ENCODE data around the gene RIPPLY1.

Gene RIPPLY1

DNA sequence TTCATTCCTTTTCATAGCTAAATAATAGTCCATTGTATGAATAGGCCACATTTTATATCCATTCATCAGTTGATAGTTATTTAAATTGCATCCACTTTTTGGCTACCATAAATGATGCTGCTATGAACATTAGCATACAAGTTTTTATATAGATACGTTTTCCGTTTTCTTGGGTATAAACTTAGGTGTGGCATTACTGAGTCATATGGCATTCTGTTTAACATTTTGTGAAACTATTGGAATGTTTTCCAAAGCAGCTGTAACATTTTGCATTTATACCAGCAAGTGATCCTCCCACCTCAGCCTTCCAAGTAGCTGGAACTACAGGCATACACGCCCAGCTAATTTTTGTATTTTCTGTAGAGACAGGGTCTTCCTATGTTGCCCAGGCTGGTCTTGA is 43.3 kb upstream of the RIPPLY1 start:
- no peaks in the 10 kb centered on the region for H3K27me3 ChIP-seq (ENCODE audit: low read length)
- H2AFZ ChIP-seq (ENCODE audit: low read depth, low read length, severe bottlenecking), result no peak overlapping the region
- H4K20me1 ChIP-seq (ENCODE audit: low read depth, low read length), result no peaks in the 10 kb centered on the region
- no peaks in the 10 kb centered on the region for H3K36me3 ChIP-seq (ENCODE audit: low read length)
- no peak overlapping the region for H3K4me3 ChIP-seq (ENCODE audit: insufficient read depth, low read length, poor library complexity, severe bottlenecking)
- H3K4me2 ChIP-seq (ENCODE audit: low read depth, low read length, poor library complexity, severe bottlenecking), result no peak overlapping the region
- no peaks in the 10 kb centered on the region for H3K9me3 ChIP-seq (ENCODE audit: insufficient read depth, low read length)
- no peak for TF ChIP-seq EZH2phosphoT487 (conservative IDR thresholded peaks at IDR 0.05; ENCODE audit: low read length)
- TF ChIP-seq, protein P1, sequence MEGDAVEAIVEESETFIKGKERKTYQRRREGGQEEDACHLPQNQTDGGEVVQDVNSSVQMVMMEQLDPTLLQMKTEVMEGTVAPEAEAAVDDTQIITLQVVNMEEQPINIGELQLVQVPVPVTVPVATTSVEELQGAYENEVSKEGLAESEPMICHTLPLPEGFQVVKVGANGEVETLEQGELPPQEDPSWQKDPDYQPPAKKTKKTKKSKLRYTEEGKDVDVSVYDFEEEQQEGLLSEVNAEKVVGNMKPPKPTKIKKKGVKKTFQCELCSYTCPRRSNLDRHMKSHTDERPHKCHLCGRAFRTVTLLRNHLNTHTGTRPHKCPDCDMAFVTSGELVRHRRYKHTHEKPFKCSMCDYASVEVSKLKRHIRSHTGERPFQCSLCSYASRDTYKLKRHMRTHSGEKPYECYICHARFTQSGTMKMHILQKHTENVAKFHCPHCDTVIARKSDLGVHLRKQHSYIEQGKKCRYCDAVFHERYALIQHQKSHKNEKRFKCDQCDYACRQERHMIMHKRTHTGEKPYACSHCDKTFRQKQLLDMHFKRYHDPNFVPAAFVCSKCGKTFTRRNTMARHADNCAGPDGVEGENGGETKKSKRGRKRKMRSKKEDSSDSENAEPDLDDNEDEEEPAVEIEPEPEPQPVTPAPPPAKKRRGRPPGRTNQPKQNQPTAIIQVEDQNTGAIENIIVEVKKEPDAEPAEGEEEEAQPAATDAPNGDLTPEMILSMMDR (IDR thresholded peaks at IDR 0.05; ENCODE audit: insufficient read depth, low read length, poor library complexity, severe bottlenecking), result no peak
- no peak overlapping the region for H3K9ac ChIP-seq (ENCODE audit: low read length)
- H3K27ac ChIP-seq (ENCODE audit: low read depth, low read length), result no peak overlapping the region
- H3K9me2 ChIP-seq (replicated peaks; ENCODE audit: insufficient read depth, low read length), result no peaks in the 10 kb centered on the region
- H3F3A ChIP-seq (ENCODE audit: insufficient read depth), result no peaks in the 10 kb centered on the region
- no peaks in the 10 kb centered on the region for H3K79me2 ChIP-seq (ENCODE audit: insufficient read depth, low read length)

DNA sequence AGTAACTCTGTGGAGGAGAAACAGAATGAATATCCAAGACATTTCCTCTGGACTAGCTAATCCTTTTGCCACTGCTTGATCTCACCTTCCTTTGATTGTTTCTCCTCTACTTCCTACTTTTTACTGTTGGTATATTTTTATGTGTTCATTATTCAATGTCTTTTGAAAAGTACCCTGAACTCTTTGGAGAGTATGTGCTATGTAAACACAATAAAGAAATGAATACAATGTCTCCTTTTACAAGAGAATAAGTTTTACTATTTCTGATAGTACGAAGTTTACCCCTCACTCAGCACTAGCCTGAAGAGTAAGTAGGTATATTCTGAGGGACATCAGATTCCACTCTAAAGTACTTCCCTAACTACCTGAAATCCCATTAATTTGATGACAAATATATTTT is 36.9 kb upstream of the RIPPLY1 start:
- H2AFZ ChIP-seq (ENCODE audit: low read depth, low read length, severe bottlenecking), result no peak overlapping the region
- H3K27me3 ChIP-seq (ENCODE audit: low read length), result no peaks in the 10 kb centered on the region
- H3K4me3 ChIP-seq (ENCODE audit: insufficient read depth, low read length, poor library complexity, severe bottlenecking), result no peak overlapping the region
- no peaks in the 10 kb centered on the region for H4K20me1 ChIP-seq (ENCODE audit: low read depth, low read length)
- no peaks in the 10 kb centered on the region for H3K79me2 ChIP-seq (ENCODE audit: insufficient read depth, low read length)
- TF ChIP-seq, protein P1 (IDR thresholded peaks at IDR 0.05; ENCODE audit: insufficient read depth, low read length, poor library complexity, severe bottlenecking), result no peak
- no peak for TF ChIP-seq EZH2phosphoT487 (conservative IDR thresholded peaks at IDR 0.05; ENCODE audit: low read length)
- no peaks in the 10 kb centered on the region for H3K9me3 ChIP-seq (ENCODE audit: insufficient read depth, low read length)
- no peaks in the 10 kb centered on the region for H3F3A ChIP-seq (ENCODE audit: insufficient read depth)
- H3K9ac ChIP-seq (ENCODE audit: low read length), result no peak overlapping the region
- no peak overlapping the region for H3K27ac ChIP-seq (ENCODE audit: low read depth, low read length)
- no peaks in the 10 kb centered on the region for H3K9me2 ChIP-seq (replicated peaks; ENCODE audit: insufficient read depth, low read length)
- no peaks in the 10 kb centered on the region for H3K36me3 ChIP-seq (ENCODE audit: low read length)
- H3K4me2 ChIP-seq (ENCODE audit: low read depth, low read length, poor library complexity, severe bottlenecking), result no peak overlapping the region

DNA sequence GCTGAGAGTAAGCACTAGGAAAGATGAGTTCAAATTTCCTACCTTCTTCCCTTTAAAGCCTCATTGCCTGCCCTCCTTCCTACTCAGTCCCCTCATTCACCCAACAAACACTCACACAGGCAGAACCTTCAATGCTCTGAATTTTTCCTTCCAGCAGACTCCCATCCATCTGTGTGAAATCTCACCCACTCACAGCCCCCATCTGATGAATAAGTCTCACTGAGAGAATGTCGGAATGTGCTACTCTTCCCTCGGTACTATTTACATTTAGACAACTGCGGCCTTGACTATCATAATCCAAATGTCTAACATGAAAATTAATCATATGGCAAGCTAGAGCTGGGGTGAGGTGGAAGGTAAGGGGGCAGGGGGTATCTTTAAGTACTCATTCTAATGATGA is 36.4 kb upstream of the RIPPLY1 start:
- TF ChIP-seq, protein P1 (IDR thresholded peaks at IDR 0.05; ENCODE audit: insufficient read depth, low read length, poor library complexity, severe bottlenecking), result no peak
- TF ChIP-seq EZH2phosphoT487 (conservative IDR thresholded peaks at IDR 0.05; ENCODE audit: low read length), result no peak
- H2AFZ ChIP-seq (ENCODE audit: low read depth, low read length, severe bottlenecking), result no peak overlapping the region
- H3K36me3 ChIP-seq (ENCODE audit: low read length), result no peaks in the 10 kb centered on the region
- H3K27me3 ChIP-seq (ENCODE audit: low read length), result no peaks in the 10 kb centered on the region
- no peak overlapping the region for H3K27ac ChIP-seq (ENCODE audit: low read depth, low read length)
- H4K20me1 ChIP-seq (ENCODE audit: low read depth, low read length), result no peaks in the 10 kb centered on the region
- no peaks in the 10 kb centered on the region for H3K79me2 ChIP-seq (ENCODE audit: insufficient read depth, low read length)
- no peaks in the 10 kb centered on the region for H3K9me3 ChIP-seq (ENCODE audit: insufficient read depth, low read length)
- H3K9ac ChIP-seq (ENCODE audit: low read length), result no peak overlapping the region
- H3K4me2 ChIP-seq (ENCODE audit: low read depth, low read length, poor library complexity, severe bottlenecking), result no peak overlapping the region
- no peaks in the 10 kb centered on the region for H3F3A ChIP-seq (ENCODE audit: insufficient read depth)
- H3K4me3 ChIP-seq (ENCODE audit: insufficient read depth, low read length, poor library complexity, severe bottlenecking), result no peak overlapping the region
- H3K9me2 ChIP-seq (replicated peaks; ENCODE audit: insufficient read depth, low read length), result no peaks in the 10 kb centered on the region

All from SU-DHL-6 (cell line).